Stimulated activated CD4-positive, alpha-beta T cell treated with anti-CD3 and anti-CD28 coated beads, Interleukin-15, amount 100 ng/mL, for 1 hour (primary cell): ENCODE data around the gene ALOX5.
"Not testable (repeated sequence)": the region's sequence is repeated elsewhere in the genome, so short reads cannot be mapped to it uniquely, and the experiment has no call there.

Experiments used
- DNase-seq, 2 donors: peaks; one replicate each; pipeline ENCODE4 v3.0.0-alpha.2; 2020; ENCODE audit warnings: low read depth in 1 of 2, low spot score in 1 of 2

ALOX5 gene

DNA sequence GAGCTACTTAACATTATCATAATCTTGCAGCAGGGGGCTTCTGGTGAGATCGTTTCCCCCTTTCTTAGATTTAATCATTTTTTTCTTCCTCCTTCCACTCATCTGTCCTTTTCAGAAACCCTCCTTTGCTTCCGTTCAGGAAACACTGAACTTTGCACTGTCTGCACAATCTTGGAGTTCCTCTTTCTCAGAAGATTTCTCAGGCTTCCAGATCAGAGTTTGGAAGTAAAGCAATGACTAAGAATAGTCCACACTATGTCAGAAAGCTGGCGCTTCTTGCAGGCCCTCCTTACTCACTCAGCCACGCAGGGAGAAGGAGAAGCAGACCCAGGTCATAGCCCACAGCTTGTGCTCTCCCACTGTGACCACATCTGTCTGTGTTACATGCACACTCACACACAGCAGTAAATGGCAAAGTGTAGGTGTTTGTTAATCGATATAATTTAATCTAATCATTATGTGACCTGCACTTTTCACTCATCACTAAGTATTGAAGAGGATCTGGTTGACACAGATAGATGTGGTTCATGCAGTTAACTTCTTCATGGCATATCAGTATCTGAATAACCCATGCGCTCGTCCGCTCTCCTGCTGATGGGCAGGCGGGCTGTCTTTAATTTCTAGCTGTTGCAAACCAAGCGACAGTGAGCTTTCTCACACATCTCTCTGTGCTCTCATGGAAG is 30.2 kb downstream of the ALOX5 start:
- DNase-seq = no peak

DNA sequence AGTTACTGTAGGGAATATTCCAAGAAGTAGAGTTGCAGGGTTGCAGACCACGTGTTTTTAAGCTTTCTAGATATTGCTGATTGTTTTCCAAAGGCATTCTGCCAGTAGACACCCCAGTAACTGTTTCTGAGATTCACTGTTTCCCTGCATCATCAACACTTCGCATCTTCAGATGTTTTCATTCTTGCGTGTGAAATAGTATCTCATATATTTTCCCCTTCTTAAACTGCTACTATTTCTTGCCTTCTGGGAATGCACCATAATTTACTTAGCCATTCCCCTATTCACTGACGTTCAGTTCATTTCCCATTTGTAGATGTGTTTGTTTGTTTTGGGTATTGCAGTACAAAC is 30.7 kb downstream of the ALOX5 start:
- no peak for DNase-seq

DNA sequence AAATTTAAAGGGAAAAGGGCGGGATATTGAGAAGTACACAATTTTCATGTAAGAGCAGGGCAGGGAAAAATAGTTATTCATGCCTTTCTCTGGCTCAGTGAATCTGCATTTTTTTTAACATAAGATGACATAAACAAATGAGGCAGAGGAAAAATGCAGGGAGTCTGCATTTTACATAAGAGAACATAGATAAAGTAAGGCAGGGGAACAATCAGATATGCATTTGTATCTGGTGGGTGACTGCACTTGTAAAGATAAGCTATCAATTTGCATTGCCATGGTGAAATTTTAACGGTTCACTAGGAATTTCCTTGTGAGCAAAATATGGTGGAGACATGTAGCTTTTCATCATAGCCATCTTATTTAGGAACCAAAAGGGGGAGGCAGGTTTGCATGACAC is 33.5 kb downstream of the ALOX5 start:
- no peak for DNase-seq

DNA sequence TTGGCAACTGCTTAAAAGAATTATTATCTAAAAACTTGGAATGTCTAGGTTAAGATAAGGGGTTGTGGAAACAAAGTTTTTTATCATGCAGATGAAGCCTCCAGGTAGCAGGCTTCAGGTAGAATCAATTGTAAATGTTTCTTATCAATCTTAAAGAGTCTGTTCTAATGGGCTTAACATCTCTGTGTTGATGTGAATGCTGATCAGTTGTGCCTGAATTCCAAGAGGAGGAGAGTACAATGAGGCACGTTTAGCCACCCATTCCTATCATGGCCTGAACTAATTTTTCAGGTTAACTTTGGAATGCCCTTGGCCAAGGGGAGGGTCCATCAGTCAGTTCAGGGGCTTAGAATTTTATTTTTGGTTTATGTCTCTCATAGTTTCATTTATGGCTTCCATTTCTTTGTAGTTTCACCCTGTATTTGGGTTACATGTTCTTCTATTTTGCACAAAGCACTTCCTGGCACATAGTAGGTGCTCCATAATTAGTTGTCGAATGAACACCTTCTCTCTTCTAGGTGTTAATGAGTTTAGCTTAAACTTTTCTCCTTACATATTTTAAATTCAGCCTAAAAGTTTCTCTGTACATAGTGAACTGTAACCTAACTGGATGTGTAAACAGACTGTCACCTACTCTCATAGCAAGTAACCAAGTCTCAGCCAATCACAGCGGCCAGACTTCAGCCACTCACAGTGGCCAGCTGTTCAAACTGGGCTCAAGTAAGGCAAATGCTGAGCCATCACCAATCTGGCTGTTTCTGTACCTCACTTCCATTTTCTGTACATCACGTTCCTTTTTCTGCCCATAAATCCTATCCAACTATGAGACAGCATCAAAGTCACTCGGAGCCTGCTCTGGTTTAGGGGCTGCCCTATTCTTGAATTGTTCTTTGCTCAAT is 34.7 kb downstream of the ALOX5 start:
- no peak for DNase-seq

DNA sequence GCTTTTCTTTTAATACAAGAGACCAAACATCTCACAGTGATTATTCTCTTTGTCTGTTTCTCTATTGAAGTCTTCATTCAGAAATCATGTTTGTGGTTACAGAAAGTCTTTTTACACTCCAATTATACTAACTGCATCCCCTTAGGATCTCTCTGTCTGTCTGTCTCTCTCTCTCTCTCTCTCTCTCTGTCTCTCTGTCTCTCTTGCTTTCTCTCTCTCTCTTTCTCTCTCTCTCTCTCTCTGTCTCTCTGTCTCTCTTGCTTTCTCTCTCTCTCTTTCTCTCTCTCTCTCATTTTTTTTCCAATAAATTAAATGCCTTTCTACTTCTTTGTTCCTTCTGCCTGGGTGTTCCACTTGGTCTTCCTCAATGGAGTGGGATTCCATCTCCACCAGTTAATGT is 35.3 kb downstream of the ALOX5 start:
- not testable (repeated sequence) for DNase-seq

DNA sequence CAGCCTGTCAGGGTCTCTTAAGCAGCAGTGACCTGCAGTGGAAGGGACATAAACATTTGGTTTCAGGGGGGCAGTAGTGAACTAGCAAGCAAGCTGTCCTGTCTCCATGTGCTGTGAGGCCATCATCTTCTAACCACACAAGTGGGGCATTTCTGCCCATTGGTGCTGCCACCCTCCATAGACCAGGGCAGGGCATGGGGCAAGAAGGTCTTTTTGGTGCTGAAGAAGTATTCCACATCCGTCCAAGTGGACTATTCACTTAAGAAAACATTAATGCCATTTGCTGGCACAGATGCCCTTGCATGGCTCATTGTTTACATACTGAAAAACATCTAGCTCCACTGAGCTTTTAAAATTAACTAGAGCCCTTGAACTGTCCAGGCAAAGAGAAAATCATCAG is 35.8 kb downstream of the ALOX5 start:
- DNase-seq = no peak

- DNase-seq = no peak
These were observed 36.4 kb downstream of the ALOX5 start for GRCh38 chr10:45410489-45410806.

- no peak for DNase-seq
These were observed 37.0 kb downstream of the ALOX5 start for GRCh38 chr10:45410807-45411606.

GRCh38 chr10:45411607-45411940 is 37.6 kb downstream of the ALOX5 start:
- no peak for DNase-seq

DNA sequence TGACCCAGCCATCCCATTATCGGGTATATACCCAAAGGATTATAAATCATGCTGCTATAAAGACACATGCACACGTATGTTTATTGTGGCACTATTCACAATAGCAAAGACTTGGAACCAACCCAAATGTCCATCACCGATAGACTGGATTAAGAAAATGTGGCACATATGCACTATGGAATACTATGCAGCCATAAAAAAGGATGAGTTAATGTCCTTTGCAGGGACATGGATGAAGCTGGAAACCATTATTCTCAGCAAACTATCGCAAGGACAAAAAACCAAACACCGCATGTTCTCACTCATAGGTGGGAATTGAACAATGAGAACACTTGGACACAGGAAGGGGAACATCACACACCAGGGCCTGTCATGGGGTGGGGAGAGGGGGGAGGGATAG is 41.0 kb downstream of the ALOX5 start:
- not testable (repeated sequence) for DNase-seq

- DNase-seq = no peak
These were observed 42.6 kb downstream of the ALOX5 start for GRCh38 chr10:45416603-45417002.

- DNase-seq = no peak
These were observed 43.7 kb downstream of the ALOX5 start for GRCh38 chr10:45417746-45418145.

DNA sequence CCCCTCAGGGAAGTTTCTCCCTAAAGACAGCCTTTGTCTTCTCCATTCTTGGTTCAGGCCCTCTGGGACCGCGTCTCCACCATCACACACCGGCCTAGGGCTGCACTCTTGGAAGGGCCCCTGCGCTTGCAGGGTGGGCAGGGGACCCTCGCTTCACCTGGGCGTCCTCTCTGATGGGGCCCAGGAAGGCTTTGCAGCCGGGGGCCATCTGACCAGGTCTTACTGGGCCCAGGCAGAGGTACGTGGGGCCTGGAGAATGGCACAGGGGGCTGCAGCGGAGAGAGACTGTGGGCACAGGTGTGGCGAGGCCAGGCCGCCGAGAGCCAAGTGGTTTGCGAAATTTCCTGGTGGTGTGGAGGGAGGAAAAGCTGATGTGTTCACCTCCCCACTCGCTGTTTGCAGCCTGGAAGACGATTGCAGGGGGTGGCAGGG is 44.4 kb downstream of the ALOX5 start:
- DNase-seq = no peak

DNA sequence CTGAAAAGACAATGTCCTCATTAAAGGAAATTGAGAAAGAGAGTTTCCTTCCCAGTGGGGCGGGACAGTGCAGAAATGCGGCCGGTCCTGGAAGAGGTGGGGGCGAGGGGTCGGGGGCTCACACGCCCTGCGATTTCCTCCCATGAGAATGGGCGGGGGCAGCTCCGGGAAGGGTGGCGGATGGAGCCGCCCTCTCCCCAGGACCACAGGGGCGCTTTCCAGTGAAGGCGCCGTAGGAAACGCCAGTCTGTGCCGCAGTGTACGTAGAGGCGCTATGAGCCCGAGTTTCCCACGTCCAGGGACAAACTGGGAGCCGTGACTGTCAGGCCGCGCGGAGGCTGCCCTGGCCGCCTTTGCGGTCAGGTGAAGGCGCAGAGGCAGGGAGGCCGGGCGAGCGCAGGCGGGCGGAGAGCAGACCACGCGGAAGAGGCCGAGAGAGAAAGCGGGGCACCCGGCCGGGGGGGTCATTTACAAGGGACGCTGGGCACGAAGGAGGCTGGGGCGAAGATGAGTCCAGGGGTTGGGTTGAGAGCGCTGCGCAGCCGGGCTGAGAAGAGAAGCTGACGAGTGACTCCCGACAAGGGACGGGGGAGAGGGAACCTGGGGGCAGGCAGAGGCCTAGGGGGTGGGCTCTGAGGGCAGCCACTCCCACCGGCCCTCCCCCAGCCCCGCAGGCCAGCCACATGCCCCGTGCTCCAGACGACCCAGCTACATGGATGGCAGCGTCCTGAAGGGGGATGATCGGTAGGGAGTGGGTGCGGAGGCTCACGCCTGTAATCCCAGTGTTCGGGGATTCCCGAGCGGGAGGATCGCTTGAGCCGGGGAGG is 45.0 kb downstream of the ALOX5 start:
- DNase-seq = peak; percentile 24 to 34

GRCh38 chr10:45419676-45420025 is 45.6 kb downstream of the ALOX5 start:
- DNase-seq = no peak

DNA sequence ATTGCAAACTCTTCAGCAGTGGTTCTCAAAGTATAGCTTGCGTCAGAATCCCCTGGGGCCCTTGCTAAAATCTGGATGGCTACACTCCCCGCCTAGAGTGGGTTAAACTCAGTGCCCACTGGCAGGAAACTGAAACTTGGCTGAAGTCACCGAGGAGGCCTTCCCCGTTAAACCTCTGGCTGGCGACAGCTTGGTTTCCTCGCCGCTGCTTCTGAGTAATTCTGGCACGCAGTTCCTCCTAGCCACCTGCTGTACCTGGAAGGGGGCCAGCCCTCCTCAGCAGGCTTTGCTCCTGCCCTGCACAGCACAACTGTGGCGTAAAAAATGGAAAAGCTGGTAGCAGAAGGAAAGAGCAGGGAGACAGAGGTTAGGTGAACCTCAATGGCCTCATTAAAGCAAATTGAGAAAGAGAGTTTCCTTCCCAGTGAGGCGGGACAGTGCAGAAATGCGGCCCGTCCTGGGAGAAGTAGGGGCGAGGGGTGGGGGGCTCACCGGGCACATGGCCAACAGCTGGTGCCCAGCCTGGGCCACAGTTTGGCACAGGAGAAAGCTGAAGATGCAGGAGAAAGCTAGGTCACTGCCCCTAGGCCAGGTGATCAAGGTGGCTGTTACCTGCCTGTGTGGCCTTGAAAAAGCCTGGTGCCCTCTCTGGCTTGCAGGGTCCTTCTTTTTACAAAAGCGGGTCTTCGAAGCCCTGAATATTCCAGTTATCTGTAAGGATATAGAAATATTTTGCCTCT is 46.6 kb downstream of the ALOX5 start:
- DNase-seq = peak in 1 of 2 donors; percentile 47

- DNase-seq = peak in 1 of 2 donors; percentile 34
These were observed 47.4 kb downstream of the ALOX5 start for GRCh38 chr10:45421221-45422097.

GRCh38 chr10:45422207-45422865 is 48.3 kb downstream of the ALOX5 start:
- DNase-seq = no peak
